8988T (cell line): ENCODE data around the gene SEZ6L2.
"Not testable (repeated sequence)": the region's sequence is repeated elsewhere in the genome, so short reads cannot be mapped to it uniquely, and the experiment has no call there.

Source experiments
- DNase-seq: peaks from one replicate; pipeline ENCODE4 v3.0.0; 2011

The SEZ6L2 gene

DNA sequence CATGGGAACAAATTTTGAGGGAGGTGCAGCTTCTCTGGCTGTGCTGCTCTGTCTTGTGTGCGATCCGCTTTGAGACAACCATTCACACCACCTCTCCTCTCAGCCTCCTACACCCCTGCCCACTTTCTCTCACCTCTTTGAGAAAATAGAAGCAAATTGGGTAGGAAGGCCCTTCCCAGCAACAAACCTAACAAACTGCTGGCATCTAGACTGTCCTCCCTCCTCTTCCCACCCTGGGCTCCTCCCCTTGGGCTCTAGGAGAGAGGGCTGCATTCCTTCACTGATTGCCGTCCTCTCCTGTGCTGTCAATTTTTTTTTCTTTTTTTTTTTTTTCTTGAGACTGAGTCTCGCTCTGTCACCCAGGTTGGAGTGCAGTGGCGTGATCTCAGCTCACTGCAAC, 49.8 kb downstream of the SEZ6L2 start:
- DNase-seq, result no peak

DNA sequence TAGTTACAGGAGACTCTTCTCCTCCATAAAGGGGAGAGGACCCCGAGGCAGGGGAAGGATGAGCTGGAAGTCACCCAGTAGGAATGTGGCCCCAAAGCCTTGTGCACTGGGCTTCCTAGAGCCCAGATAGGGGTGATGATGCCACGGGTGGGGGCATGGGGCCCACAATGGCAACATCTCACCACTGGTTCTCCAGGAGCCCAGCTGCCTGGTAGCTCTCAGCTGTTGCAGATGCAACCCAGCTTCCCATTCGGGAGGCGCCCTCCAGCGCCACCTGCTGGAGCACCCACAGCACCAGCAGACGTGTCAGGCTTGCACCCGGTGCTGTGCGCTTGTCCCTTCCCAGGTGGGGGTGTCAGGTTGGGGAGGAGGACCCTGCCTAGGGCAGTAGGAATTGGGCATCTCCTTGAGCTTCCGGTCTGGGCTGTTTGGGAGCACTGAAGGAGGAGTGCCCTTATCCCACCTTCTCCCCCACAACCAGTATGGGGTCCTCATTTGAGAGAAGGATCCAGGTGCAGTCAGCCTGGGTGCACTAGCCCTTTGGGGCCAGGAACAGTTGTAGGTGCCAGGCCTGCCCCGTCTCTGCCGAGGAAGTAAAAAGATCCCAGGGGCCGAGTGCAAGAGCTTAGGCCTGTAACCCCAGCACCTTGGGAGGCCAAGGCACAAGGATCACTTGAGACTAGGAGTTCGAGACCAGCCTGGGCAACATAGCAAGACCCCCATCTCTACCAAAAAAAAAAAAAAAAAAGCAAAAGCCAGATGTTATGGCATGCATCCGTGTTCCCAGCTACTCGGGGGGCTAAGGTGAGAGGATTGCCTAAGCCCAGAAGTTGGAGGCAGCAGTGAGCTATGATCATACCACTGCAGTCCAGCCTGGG, 50.7 kb downstream of the SEZ6L2 start:
- peak; percentile 68 for DNase-seq

DNA sequence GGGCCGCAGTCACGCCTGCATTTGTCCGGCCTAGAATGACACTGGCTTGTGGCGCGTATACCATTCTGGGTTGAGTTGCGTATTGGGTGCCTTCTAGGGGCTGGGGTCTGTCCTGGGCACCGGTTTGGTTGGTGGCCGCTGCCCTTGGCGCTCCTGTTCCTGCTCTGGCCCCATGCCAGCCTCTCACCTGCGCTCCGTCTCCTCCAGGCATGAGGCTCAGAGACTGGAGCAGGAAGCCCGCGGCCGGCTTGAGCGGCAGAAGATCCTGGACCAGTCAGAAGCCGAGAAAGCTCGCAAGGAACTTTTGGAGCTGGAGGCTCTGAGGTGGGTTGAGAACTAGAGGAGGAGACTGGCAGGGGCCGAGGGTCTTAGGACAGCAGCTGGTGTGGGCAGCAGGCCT, 53.7 kb downstream of the SEZ6L2 start:
- DNase-seq, result no peak

DNA sequence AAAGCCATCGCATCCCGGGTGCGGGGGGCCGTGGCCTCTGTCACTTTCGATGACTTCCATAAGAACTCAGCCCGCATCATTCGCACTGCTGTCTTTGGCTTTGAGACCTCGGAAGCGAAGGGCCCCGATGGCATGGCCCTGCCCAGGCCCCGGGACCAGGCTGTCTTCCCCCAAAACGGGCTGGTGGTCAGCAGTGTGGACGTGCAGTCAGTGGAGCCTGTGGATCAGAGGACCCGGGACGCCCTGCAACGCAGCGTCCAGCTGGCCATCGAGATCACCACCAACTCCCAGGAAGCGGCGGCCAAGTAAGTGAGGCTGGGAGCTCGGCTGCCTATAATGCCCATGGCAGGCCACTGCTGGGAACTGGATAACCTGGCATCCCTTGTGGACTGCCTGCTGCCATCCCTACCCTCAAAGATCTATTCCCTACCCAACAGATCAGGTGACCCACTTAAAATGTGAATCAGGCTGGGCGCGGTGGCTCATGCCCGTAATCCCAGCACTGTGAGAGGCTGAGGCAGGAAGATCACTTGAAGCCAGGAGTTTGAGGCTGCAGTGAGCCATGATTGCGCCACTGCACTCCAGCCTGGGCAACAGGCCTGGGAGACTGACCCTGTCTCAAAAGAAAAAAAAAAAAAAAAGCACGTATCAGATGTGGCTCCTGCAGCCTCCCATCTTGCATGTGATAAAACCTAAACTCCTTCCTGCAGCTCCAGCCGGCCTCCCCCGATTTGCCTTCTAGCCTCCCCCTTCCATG, 54.6 kb downstream of the SEZ6L2 start:
- no peak for DNase-seq

DNA sequence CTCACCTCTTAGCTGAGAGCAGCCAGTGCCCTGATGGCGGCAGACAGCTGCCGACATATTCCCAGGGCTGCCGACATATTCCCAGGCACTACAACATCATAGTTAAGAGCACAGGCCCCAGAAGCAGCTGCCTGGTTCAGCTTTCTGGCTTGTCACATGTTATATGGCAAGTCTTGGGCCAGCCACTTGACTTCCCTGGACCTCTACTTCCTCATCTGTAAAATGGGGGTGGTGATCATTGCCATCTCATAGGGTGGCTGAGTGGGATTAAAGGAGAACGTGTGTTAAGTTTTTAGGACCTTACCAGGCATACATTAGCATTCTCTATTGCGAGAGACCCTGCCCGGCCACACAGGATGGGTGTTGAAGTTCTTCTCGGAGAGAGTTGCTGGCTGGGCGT, 55.4 kb downstream of the SEZ6L2 start:
- no peak for DNase-seq

DNA sequence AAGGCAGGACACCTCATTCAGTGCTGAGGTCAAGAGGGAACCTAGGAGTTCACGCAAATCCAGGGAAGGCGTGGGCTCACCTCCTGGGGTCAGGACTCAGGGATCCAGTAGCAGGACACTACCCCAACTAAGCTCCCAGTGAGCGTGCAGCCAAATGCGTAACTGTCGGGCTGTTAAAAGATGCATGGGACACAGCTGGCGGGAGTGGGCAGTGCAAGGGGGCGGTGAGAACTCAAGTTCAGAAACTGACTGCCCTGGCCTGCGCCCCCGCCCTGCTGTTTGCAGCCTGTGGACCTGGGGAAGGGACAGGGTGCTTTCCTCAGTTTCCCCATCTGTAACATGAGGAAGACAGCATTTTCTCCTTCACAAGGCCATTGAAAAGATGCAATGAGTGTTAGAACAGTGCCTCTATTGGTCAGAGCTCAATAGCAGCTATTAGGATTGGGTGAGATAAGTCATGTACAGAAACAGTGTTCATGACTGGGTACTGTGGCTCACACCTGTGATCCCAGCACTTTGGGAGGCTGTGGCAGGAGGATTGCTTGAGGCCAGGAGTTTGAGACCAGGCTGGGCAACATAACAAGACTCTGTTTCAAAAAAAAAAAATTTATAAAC, 56.5 kb downstream of the SEZ6L2 start:
- no peak for DNase-seq

DNA sequence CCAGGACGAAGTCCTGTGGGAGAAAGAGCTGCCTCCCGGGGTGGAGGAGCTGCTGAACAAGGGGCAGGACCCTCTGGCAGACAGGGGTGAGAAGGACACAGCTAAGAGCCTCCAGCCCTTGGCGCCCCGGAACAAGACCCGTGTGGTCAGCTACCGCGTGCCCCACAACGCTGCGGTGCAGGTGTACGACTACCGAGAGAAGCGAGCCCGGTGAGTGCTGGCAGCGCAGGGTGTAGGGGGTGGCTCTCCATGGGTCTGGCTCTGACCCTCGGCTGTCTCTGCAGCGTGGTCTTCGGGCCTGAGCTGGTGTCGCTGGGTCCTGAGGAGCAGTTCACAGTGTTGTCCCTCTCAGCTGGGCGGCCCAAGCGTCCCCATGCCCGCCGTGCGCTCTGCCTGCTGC, 57.7 kb downstream of the SEZ6L2 start:
- no peak for DNase-seq

DNA sequence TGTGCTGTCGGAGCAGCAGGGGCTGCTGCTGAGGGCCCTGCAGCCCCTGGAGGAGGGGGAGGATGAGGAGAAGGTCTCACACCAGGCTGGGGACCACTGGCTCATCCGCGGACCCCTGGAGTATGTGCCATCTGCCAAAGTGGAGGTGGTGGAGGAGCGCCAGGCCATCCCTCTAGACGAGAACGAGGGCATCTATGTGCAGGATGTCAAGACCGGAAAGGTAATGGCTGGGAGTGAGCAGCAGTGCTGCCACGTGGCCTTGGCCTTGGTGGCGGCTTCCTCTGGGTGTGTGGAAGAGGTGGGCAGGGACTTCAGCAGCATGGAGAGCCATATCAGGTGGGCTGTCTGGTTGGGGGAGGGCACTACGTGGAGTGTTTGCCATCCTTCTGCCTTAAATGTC, 59.1 kb downstream of the SEZ6L2 start:
- no peak for DNase-seq

DNA sequence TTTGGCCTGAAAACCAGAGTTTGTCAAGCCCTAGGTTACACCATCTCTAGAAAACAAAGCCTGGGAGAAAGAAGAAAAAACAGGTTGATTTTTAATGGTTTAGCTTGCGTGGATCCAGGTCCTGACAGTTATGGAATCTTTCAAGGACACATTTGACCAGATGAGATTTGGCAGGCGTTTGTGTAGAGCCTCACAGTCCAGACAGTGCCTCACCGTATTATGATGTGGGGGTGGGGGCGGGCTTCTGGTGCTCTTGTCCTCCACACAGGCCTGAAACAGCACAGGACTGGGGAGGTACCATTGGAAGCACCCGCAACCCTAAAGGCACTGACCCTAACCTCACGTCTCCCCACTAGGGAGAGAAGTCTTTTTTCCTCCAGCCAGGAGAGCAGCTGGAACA, 59.5 kb downstream of the SEZ6L2 start:
- no peak for DNase-seq

DNA sequence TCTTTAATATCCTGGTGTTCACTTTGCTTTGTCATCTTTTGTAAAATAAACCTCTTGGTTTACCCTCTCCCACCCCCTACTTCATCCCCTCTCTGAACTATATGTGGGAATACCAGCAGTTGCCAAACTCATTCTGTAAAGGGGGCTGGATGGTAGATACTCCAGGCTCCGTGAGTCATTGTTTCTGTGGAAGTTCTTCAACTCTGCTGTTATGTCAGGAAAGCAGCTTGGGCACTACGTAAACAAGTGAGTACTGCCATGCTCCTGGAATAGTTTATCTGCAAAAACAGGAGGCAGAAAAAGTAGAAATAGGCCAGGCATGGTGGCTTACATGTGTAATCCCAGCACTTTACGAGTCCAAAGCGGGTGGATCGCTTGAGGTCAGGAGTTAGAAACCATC, 61.5 kb downstream of the SEZ6L2 start:
- no peak for DNase-seq

DNA sequence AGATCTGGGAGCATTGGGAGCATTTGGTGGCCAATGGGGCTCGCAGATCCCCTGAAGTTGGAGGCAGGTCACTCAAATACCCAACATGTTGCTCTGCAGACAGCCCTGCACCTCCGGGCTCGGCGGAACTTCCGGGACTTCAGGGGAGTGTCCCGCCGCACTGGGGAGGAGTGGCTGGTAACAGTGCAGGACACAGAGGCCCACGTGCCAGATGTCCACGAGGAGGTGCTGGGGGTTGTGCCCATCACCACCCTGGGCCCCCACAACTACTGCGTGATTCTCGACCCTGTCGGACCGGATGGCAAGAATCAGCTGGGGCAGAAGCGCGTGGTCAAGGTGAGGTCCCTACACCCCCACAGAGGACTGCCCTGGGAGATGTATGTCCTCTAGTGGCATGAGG, 62.7 kb downstream of the SEZ6L2 start:
- no peak for DNase-seq

DNA sequence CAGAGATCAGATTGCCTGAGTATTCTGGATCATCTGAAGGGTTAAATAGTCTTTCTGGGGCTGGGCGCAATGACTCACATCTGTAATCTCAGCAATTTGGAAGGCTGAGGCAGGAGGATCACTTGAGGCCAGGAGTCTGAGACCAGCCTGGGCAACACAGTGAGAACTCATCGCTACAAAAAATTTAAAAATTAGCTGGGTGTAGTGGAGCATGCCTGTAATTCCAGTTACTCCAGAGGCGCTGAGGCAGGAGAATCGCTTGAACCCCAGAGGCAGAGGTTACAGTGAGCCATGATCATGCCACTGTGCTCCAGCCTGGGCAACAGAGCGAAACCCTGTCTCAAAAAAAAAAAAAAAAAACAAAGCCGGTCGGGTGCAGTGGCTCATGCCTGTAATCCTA, 63.4 kb downstream of the SEZ6L2 start:
- DNase-seq, result no peak

DNA sequence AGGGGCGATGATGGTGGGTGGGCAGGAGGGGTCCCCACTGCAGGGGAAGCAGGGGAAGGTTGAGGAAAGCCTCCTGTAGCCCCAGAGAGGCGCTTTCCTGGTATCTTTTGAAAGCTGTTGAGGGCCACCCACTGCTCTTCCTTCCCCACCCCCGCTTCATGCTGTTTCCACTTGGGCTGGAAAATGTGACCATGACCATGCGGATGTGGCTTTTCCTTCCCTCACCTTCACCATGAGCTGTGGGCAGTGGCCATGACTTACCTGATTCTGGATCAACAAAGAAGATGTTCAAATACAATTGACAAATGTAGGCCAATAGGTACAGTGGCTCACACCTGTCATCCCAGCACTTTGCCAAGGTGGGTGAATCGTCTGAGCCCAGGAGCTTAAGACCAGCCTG, 65.3 kb downstream of the SEZ6L2 start:
- no peak for DNase-seq

DNA sequence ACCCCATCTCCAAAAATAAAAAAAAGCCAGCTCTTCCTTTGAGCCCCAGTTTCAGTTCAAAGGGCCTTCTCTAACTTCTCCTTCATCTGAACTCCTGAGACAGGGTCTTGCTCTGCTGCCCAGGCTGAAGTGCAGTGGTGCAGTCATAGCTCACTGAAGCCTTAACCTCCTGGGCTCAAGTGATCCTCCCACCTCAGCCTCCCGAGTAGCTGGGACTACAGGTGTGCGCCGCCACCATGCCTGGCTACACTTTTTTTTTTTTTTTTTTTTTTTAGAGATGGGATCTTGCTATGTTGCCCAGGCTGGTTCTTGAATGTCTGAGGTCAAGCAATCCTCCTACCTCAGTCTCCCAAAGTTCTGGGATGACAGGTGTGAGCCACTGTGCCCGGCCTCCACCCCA, 66.1 kb downstream of the SEZ6L2 start:
- DNase-seq, result not testable (repeated sequence)

DNA sequence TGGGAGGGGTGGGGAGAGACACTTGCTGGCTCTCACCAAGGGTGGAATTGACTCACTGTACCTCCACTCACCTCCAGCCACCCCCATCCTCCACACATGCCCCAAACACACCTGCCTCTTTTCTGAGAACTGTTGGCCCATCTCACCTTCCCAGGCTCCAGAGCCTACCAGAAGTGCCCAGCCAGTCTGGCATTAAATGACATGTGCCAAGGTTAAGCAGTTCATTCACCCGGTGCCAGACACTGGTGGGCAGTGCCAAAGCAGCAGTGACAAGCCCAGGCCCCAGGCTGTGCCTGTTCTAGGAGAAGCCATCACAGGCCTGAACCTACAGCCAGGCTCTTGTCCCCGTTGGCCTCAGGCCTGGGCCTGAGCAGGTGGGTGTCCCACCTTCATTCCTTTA, 67.9 kb downstream of the SEZ6L2 start:
- no peak for DNase-seq

DNA sequence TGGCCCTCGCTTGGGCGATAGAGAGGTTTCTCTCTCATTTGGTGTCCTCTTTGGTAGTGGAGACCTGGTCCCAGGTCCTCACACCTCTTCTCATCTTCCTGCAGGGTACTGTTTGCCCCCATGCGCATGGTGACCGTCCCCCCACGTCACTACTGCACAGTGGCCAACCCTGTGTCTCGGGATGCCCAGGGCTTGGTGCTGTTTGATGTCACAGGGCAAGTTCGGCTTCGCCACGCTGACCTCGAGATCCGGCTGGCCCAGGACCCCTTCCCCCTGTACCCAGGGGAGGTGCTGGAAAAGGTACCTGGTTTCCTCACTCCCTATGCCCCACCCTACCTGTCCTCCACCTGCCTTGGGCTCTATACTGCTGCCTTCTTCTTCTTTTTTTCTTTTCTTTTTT, 68.6 kb downstream of the SEZ6L2 start:
- no peak for DNase-seq

DNA sequence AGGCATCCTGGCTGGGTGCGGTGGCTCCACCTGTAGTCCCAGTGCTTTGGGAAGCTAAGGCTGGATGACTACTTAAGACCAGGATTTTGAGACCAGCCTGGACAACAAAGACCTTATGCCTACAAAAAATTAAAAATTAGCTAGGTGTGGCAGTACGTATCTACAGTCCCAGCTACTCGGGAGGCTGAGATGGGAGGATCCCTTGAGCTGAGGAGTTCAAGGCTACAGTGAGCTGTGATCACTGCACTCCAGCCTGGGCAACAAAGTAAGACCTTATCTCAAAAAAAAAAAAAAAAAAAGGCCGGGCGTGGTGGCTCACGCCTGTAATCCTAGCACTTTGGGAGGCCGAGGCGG, 73.0 kb downstream of the SEZ6L2 start:
- no peak for DNase-seq

DNA sequence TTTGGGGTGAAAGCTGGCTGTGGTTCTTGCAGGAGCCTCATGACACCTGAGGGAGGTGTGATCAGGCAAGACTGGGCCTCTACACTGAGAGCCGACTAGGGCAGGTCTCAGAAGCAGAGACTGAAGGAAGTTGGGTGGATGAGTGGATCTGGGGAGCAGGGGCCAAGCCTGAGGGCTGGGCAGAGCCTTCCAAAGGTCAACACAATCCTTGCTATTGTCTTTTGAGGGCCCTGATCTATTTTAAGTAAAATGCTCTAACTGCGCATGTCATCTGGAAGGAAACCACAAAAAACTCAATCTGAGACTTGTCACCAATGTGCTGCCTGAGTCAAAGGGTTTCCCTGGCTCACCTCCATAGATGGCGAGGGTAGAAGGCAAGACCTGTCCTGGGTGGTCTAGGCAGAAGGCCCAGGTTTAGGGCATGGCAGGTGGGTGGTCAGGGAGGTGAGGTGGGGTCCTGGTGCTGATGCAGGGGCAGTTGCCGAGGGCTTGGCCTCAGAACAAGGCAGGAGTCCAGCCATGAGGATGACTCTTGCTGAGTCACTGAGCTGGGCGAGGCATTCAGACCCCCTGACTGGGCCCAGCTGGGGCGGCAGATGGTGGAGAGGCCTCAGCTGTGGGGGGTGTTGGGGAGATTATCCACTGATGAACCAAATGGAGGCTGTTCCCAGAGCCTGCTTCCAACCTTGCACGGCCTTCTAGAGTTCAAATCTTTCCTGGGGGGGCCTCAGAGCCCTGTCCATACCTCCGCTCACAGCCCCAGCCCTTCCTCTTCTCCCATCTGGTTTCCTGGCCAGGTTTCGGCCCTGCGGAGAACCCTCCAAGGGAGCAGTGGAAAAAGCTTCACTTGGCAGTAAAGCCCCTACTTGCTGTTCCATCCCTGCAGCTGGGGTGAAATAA, 74.0 kb downstream of the SEZ6L2 start:
- no peak for DNase-seq

DNA sequence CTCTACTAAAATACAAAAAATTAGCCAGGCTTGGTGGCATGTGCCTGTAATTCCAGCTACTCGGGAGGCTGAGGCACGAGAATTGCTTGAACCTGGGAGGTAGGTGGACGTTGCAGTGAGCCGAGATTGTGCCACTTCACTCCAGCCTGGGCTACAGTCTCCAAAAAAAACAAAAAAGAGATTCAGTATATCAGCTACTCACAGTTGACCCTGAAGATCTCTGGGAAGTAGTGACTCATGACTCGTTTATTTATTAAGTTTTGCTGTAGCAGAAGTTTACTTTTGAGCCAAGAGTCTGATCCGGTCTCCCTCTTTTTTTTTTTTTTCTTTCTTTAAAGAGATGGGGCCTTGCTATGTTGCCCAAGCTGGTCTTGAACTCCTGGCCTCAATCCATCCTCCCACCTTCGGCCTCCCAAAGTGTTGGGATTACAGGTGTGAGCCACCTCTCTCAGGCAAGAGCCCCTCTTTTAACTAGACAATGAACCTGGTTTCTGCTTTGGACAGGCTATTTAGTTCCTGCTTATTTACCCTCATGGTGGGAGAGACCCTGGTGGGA, 74.7 kb downstream of the SEZ6L2 start:
- no peak for DNase-seq

DNA sequence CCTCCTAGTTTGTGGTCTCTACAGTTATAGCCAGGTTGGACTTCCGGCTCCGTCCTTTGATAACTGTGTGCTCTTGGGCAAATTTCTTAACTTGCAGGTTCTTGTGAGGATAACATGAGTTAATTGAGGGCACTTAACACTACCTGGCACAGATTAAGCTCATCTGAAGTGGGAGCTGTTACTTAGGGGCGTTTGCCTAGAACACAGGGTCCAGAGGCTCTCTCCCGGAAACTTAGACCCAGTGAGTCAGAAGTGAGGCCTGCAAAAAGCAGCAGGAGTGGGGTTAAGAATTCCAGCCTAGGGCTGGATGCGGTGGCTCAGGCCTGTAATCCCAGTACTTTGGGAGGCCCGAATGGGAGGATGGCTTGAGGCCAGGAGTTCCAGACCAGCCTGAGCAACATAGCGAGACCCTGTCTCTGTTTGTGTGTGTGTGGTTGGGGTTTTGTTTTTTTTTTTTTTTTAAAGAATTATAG, 77.7 kb downstream of the SEZ6L2 start:
- DNase-seq, result peak; percentile 61
